SU-DHL-6 (cell line): ENCODE data around the gene SSNA1.

Source experiments
- CTCF ChIP-seq: fragments of 200-600 bp; sonication (generic); IDR thresholded peaks from one replicate; pipeline ENCODE4 v1.5.1; 2017; ENCODE audit warnings: antibody characterized with exemption, mild to moderate bottlenecking, low read length, moderate library complexity; ENCODE audit not compliant: insufficient read depth, poor library complexity, severe bottlenecking
- EZH2phosphoT487 ChIP-seq: fragments of 200-600 bp; sonication (generic), shearing (Covaris generic); conservative IDR thresholded peaks from 2 replicates; pipeline ENCODE4 v1.6.1; 2018; ENCODE audit warnings: mild to moderate bottlenecking, antibody characterized with exemption, low read length, moderate library complexity, mixed read lengths

- TF ChIP-seq CTCF: no peak
- no peak for TF ChIP-seq EZH2phosphoT487
Observed at GRCh38 chr9:137145731-137146526, 42.5 kb upstream of the SSNA1 start.
